ENCODE data around the gene LANCL3.

- TF ChIP-seq SIN3A (IDR thresholded peaks at IDR 0.05; ENCODE audit: borderline replicate concordance, insufficient read depth, low read length) (no peak), POLR2AphosphoS5 (IDR thresholded peaks at IDR 0.05; ENCODE audit: low read depth, low read length) (no peak), TAF1 (IDR thresholded peaks at IDR 0.05; ENCODE audit: borderline replicate concordance, insufficient read depth, low read length) (no peak), REST (IDR thresholded peaks at IDR 0.05; ENCODE audit: insufficient read depth in 1 of 2, low read depth in 2 of 2, low read length in 2 of 2) (no peak), FOXP2 (optimal IDR thresholded peaks at IDR 0.05; ENCODE audit: borderline replicate concordance, extremely low read depth, extremely low read length, insufficient read depth) (no peak)
These were observed 68.7 kb downstream of the LANCL3 start for GRCh38 chrX:37640142-37640541.
